HG02610 (cell line): ENCODE data around the gene CDK6.

Source experiments
- ATAC-seq: cut with Tn5 transposase; IDR thresholded peaks from one replicate; pipeline ENCODE4 v1.9.1; 2021; ENCODE audit warnings: mild to moderate bottlenecking, moderate library complexity; ENCODE audit not compliant: unreplicated experiment

CDK6 gene

GRCh38 chr7:92685136-92686042 is 151.0 kb downstream of the CDK6 start:
- no peak for ATAC-seq

DNA sequence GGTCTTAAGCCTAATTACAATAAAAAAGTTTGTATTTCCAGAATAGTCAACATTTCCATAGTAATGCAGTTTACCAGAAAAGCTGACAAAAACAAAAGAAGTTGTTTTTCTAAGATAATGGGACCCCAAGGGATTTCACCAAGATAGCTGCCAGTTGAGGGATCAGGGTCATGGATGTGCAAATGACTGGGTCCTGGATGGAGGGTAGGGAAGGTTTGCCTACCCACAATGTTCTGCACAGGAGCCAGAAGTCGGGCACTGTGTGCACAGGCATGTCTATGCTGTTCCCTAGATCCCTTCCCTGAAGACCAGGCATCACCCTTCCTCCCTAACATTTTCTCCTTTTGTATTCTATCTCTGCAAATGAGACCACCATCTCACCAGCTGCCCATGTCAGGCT is 152.1 kb downstream of the CDK6 start:
- no peak for ATAC-seq

GRCh38 chr7:92682903-92683539 is 153.4 kb downstream of the CDK6 start:
- ATAC-seq, result no peak

GRCh38 chr7:92682330-92682729 is 154.0 kb downstream of the CDK6 start:
- ATAC-seq, result no peak

DNA sequence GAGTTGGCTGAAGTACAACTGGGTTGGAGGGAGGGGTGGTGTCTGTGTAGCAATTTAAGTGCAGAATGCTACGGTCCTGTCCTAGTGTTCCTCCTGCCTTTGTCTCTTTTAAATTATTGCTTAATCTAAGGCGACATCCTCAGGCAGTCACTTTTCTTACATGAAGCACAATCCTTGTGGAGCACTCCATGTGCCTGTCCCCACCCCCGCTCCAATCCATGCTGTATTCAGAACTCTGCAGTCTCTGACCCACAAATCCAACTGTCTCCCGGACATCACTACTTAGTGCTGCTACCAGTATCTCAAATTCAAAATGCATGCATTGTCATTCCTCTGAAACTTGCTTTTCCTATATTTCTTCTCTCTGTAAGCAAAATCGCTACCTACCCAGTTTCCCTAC is 154.7 kb downstream of the CDK6 start:
- ATAC-seq, result no peak

DNA sequence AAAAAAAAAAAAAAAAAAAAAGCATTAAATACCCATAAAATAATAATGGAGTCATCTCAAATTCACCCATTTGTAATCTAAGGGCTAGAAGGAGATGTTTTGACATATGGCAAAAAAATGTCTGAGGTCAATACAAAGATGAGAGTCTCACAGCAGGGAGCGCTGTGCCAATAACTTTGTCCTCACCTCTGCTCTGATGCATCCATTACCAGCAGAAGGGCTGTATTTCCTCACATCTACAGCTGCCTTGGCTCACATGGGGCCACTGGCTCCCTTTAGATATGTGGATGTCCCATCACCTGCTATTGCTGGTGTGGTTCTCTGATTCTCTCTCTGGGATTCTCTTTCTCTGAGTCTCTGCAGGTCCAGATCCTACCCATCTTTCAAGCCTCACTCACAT is 155.9 kb downstream of the CDK6 start:
- ATAC-seq, result no peak

DNA sequence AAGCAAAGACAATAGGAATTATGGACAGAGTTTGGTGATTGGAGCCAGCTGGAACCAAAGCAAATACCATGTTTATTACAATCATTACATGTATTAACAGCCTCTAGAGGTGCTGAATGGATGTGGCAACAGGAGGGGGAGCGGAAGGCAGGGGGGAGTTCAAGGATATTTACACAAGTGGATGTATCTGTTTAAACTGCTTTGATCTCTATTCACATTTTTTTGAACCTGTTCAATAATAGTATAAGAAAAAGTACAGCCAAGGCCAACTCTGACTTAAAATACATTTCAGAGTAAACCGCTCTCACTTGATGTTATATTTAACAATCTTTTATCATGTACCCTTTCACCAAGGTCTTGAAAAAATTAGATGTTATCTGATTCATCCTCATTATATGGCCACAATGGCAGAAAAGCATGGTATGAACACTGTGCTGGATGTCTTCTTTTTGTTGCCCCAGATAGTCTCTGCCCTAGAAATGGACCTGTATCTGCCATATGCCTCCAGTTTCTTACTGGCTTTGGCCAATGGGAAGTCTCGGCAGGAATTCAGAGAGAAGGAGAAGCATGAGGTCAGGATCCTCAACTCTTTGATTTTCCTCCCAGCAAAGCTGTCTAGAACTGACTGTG is 158.0 kb downstream of the CDK6 start:
- ATAC-seq, result no peak

DNA sequence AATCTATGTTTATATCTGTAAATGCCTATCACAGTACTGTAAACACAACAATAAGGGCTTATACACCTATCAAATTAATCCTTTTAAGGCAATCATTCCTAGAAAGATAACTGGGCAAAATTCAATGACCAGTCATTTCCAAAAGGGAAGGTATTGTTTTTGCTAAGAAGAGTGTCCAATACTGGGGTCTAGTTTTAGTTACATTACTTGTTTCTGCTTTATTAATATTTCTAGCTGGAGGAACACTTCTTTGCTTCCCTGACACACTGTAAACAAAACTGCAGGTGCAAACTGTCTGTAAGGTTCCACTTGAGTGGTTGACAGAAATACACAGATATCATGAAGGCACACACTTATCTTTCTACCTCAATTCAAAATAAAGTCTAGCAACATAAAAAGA is 162.0 kb downstream of the CDK6 start:
- peak; percentile 48 for ATAC-seq

GRCh38 chr7:92671505-92672169 is 164.7 kb downstream of the CDK6 start:
- ATAC-seq, result no peak

- no peak for ATAC-seq
Measured at GRCh38 chr7:92670204-92670851, 166.0 kb downstream of the CDK6 start.

DNA sequence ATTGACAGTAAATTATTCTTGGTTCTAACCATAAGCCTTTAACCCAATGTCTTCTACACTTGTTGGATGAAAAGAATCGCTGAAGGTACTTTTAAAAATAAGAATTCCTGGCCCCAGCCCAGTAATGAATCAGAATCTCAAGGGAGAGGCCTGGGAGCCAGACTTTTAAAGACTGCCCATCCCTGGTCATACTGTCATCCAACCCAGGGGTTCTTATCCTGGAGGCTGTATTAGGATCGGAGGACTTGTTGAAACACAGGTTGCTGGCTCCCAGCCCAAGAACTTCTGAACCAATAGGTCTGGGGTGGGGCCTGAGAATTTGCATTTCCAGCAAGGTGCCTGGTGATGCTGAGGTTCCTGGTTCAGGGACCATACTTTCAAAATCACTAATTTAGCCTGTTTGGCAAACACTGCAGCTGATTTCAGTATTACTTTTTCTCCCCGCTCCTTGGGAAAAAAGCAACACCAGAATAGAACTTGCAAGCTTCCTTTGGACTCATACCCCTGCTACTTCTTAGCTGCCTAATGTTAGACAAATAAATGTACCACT is 166.7 kb downstream of the CDK6 start:
- ATAC-seq, result peak; percentile 57

DNA sequence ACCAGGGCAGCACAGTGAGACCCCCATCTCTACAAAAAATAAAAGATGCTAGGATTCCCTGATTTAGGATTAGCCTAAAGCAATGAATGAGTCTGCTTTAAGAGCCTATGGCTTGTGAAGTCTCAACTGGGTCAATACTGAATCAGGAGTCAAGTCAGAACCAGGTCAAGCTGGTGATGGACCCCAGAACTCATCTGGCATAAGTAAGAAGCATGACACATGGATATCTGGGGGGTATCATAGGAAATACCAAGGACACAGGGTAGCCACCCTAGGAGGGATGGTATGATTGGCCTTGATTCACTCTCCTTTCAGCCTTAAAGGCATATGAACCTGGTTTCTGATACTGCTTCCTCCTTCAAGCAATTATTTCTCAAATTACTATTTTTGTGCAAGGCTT is 167.8 kb downstream of the CDK6 start:
- ATAC-seq, result no peak

- ATAC-seq, result no peak
Measured at GRCh38 chr7:92667816-92668535, 168.4 kb downstream of the CDK6 start.

DNA sequence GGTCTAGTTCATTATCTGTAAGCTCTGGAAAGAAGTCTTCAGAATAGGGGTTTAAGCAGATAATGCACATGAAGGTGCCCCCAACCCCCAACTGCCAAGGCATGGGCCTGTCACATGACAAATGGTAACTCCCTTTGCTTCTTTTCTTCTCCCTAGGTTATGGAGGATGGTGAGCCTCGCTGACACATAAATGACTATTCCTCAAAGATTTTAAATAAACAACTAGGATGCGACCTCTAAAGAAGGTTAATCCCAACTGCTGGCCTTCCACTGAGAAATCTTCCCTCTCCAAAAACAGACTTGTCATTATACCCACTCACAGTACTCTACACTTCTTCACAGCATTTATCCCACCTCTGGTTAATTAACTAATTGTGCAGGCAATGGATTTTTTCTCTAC is 170.4 kb downstream of the CDK6 start:
- no peak for ATAC-seq

- ATAC-seq, result no peak
Measured at GRCh38 chr7:92661651-92662050, 174.7 kb downstream of the CDK6 start.

DNA sequence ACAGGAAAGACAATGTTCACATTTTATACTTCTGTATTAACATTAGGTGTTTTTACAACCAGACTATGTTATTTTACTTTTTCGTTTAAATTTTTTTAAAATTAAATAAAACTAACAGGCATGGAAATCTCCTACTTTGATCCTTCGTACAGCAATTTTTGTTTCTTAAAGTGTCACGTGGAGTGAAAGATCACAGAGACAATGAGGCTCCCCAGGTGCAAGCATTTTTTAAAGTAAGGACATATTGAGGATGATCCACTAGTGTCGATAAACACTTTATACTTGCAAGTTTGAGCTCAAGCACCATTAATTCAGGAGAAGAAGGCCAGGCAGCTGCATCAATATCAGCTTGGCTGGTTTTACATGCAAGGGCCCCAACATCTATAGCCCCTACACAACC is 177.7 kb downstream of the CDK6 start:
- no peak for ATAC-seq

- ATAC-seq, result no peak
Measured at GRCh38 chr7:92657391-92657790, 179.0 kb downstream of the CDK6 start.

GRCh38 chr7:92656121-92656520 is 180.3 kb downstream of the CDK6 start:
- no peak for ATAC-seq

DNA sequence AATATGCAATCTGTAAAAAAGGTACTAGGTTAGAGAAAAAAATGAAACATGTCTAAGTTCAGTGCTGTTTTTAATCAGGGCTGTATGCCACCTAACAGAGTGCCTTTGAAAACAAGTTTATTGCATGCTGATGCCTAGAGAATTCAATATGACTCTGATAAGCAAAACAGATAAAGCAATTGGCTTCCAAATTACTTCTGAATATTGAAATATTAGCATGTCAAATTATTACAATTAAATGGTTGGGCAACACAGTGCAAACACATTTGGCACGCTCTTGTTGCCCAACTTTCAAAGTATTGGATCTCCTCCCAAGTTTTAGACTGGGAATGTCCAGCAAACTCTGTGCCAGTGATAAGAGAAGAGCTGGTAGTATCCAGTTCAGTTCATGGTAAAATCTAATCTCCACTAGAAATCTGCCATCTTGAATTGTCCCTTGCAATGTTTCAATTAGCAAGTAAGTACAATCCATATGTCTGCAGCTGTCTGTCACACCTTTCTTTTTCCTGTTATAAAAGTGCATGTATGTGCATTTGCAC is 181.0 kb downstream of the CDK6 start:
- ATAC-seq, result no peak

DNA sequence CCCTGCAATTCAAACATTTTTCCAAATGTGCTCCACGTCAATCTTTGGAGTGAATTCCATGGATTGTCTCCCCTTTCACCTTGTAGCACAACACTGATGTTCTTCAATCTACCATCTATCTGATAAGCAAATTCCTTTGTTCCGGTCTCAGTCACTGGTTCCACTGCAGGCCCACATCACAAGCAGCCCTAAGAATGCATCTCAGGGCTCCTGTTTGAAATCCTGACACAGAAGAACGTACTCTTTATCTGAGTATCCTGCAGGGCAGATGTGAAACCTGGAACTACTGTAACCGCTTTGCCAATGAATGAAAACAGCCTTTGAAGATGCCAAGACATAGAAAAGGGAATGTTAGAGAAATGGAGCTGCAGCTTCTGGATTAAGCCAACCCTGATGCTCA is 183.2 kb downstream of the CDK6 start:
- no peak for ATAC-seq
